Measurements from ENCODE around the gene ZNF211.

ZNF211 gene

GRCh38 chr19:57686727-57687126 lies 53.8 kb downstream of the ZNF211 start:
- Mint-ChIP-seq H3K27ac (no peak overlapping the region), H3K4me3 (no peak overlapping the region), H3K9me3 (peaks cover 45% of the 10 kb centered on the region), H3K4me1 (peaks cover 31% of the 10 kb centered on the region), H3K36me3 (peaks cover 56% of the 10 kb centered on the region)
- DNase-seq (ENCODE audit: low spot score in 2 of 2) = no peak
- no peak for ATAC-seq

DNA sequence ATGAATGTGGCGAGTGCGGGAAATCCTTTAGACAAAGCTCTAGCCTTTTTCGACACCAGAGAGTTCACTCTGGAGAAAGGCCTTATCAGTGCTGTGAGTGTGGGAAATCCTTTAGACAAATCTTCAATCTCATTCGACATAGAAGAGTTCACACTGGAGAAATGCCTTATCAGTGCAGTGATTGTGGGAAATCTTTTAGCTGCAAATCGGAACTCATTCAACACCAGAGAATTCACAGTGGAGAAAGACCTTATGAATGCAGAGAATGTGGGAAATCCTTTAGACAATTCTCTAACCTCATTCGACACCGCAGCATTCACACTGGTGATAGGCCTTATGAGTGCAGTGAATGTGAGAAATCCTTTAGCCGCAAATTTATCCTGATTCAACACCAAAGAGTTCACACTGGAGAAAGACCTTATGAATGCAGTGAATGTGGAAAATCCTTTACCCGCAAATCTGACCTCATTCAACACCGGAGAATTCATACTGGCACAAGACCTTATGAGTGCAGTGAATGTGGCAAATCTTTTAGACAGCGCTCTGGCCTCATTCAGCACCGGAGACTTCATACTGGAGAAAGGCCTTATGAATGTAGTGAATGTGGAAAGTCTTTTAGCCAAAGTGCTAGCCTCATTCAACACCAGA lies 54.5 kb downstream of the ZNF211 start:
- Mint-ChIP-seq H3K4me1 (peaks cover 24% of the 10 kb centered on the region), H3K27ac (no peak overlapping the region), H3K9me3 (peaks cover 41% of the 10 kb centered on the region), H3K36me3 (peaks cover 48% of the 10 kb centered on the region), H3K4me3 (no peak overlapping the region)
- no peak for ATAC-seq
- DNase-seq (ENCODE audit: low spot score in 2 of 2) = no peak

GRCh38 chr19:57688011-57688763 lies 55.2 kb downstream of the ZNF211 start:
- Mint-ChIP-seq H3K27ac (no peak overlapping the region), H3K36me3 (peaks cover 41% of the 10 kb centered on the region), H3K9me3 (peaks cover 37% of the 10 kb centered on the region), H3K4me3 (no peak overlapping the region), H3K4me1 (peaks cover 17% of the 10 kb centered on the region)
- ATAC-seq (no peak), DNase-seq (ENCODE audit: low spot score in 2 of 2) (no peak)

DNA sequence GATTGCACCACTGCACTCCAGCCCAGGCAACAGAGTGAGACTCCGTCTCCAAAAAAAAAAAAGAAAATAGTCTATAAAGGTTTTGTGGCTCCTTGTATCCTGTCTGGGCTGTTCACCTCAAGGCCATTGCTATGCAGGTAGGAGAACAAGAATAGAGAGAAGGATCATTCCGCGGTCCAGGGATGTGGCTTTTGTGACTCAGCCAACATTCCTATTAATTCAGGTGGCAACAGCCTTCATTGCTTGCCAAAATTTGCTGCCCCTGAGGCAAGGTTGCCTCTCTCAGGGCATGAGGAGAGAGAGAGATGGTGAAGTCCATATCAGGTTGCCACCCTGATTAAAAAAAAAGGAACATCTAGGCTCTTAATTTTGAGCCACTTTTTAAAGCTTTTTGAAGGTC lies 56.8 kb downstream of the ZNF211 start:
- peaks cover 1% of the 10 kb centered on the region for H3K4me1 Mint-ChIP-seq
- no peak overlapping the region for H3K4me3 Mint-ChIP-seq
- peaks cover 27% of the 10 kb centered on the region for H3K36me3 Mint-ChIP-seq
- no peak for DNase-seq (ENCODE audit: low spot score in 2 of 2)
- no peak for ATAC-seq
- H3K9me3 Mint-ChIP-seq = peaks cover 31% of the 10 kb centered on the region
- no peak overlapping the region for H3K27ac Mint-ChIP-seq

Measured in stimulated activated effector memory CD8-positive, alpha-beta T cell treated with anti-CD3 and anti-CD28 coated beads, Interleukin-12 subunit alpha, Interleukin-12 subunit beta, amount 100 ng/mL, for 72 hours (primary cell).